Testis (tissue), 3 donors: ENCODE measurements around the gene TTC5. TPM values are rescaled to one million over a fixed set of nuclear protein-coding genes. Genes with fewer than 3 reads are reported as not detected.
A peak's percentile ranks its signal among the peaks of the same experiment; 100 is the strongest.
"Not testable (repeated sequence)": the region's sequence is repeated elsewhere in the genome, so short reads cannot be mapped to it uniquely, and the experiment has no call there.

Source experiments
- DNase-seq: peaks from one replicate; pipeline ENCODE4 v3.0.0-alpha.2; 2019
- H3K27ac ChIP-seq, 2 donors: fragments of 200-600 bp; sonication (generic); one replicate each; pipeline ENCODE4 v1.5.1; 2019
- H3K27me3 ChIP-seq: fragments of 200-600 bp; sonication (generic); one replicate; pipeline ENCODE4 v1.5.1; 2019
- H3K36me3 ChIP-seq: fragments of 200-600 bp; sonication (generic); one replicate; pipeline ENCODE4 v1.5.1; 2017; ENCODE audit warnings: low read depth; ENCODE audit errors: missing control alignments
- H3K4me1 ChIP-seq: fragments of 200-600 bp; sonication (generic); one replicate; pipeline ENCODE4 v1.5.1; 2019
- H3K4me3 ChIP-seq, 2 donors: fragments of 200-600 bp; sonication (generic); one replicate each; pipeline ENCODE4 v1.5.1; 2017 to 2019
- H3K9me3 ChIP-seq: fragments of 200-600 bp; sonication (generic); one replicate; pipeline ENCODE4 v1.5.1; 2017
- CTCF ChIP-seq, 3 experiments: fragments of 450-650 bp in 2 of 3; fragments of 200-600 bp in 1 of 3; sonication (generic) in 1 of 3; IDR thresholded peaks; one replicate each; pipeline ENCODE4 v1.5.1; 2016 to 2019; ENCODE audit warnings: antibody characterized with exemption in 3 of 3, mild to moderate bottlenecking in 2 of 3, moderate library complexity in 1 of 3
- POLR2A ChIP-seq: fragments of 450-650 bp; IDR thresholded peaks from one replicate; pipeline ENCODE4 v1.6.1; 2017; ENCODE audit warnings: antibody characterized with exemption, mild to moderate bottlenecking, moderate library complexity
- WGBS, 2 donors: methylation state at CpG; one replicate each; pipeline ENCODE4 v1.1.5; 2018; 5-methylcytosine and 5-hydroxymethylcytosine counted together
- intact Hi-C: fragments of 100-400 bp; cut with DNase I; formaldehyde crosslinking; loops from one replicate; pipeline ENCODE4 v1.15.1; 2023; ENCODE audit warnings: low total_unique reads
- polyA plus RNA-seq: library from polyadenylated mRNA; stranded (reverse); fragments of 350-450 nt; fragmentation: Illumina TruSeq; extraction: RNeasy Lipid Tissue Mini Kit (QIAGEN cat#74804); gene quantifications from one replicate; pipeline ENCODE4 v1.2.3, GENCODE V29; 2014; ENCODE audit warnings: low read depth, low replicate concordance; ENCODE audit not compliant: insufficient read depth
- total RNA-seq, 2 donors: library from RNA; depleted of rRNA; stranded (reverse); fragments of >200 nt; gene quantifications; one replicate each; pipeline ENCODE4 v1.2.3, GENCODE V29; 2016

The TTC5 gene
- total and polyA plus RNA-seq, 3 donors from 2014 or later = 20.4 to 36.6 (median 23.6) TPM

GRCh38 chr14:20314026-20314425 is 8.3 kb upstream of the TTC5 start:
- no peaks in the 10 kb centered on the region for H3K36me3 ChIP-seq
- H3K4me3 ChIP-seq = no peak overlapping the region
- no peaks in the 10 kb centered on the region for H3K27me3 ChIP-seq
- H3K4me1 ChIP-seq = no peaks in the 10 kb centered on the region
- intact Hi-C loops = no loop called here
- 82 to 89% methylated on average over 2 of the region's 2 CpGs for WGBS, 2 donors
- H3K27ac ChIP-seq = no peak overlapping the region
- DNase-seq = no peak
- no peaks in the 10 kb centered on the region for H3K9me3 ChIP-seq
- TF ChIP-seq CTCF (IDR thresholded peaks at IDR 0.05) (no peak), POLR2A (no peak)

GRCh38 chr14:20306079-20306423 is 300 bp upstream of the TTC5 start:
- Histone ChIP-seq H3K27ac (no peak overlapping the region), H3K4me1 (peaks cover 4% of the 10 kb centered on the region), H3K36me3 (no peaks in the 10 kb centered on the region), H3K9me3 (no peaks in the 10 kb centered on the region), H3K27me3 (no peaks in the 10 kb centered on the region), H3K4me3 (peak overlapping the region; percentile 67 to 88)
- DNase-seq = no peak
- WGBS, 2 donors = 83 to 93% methylated on average over 1 of the region's 1 CpG
- intact Hi-C loops = no loop called here
- TF ChIP-seq CTCF (IDR thresholded peaks at IDR 0.05) (no peak), POLR2A (no peak)

- H3K27me3 ChIP-seq = no peaks in the 10 kb centered on the region
- TF ChIP-seq CTCF (IDR thresholded peaks at IDR 0.05) (no peak), POLR2A (no peak)
- intact Hi-C loops = no loop called here
- H3K36me3 ChIP-seq = no peaks in the 10 kb centered on the region
- 87 to 93% methylated on average over 1 of the region's 1 CpG for whole genome bisulfite sequencing, 2 donors
- no peak overlapping the region for H3K4me3 ChIP-seq
- no peak overlapping the region for H3K27ac ChIP-seq
- peaks cover 4% of the 10 kb centered on the region for H3K4me1 ChIP-seq
- H3K9me3 ChIP-seq = no peaks in the 10 kb centered on the region
- no peak for DNase-seq
Observed at GRCh38 chr14:20302042-20302755, 3.6 kb downstream of the TTC5 start.

GRCh38 chr14:20295067-20295466 is 10.7 kb downstream of the TTC5 start:
- DNase-seq = no peak
- Histone ChIP-seq H3K27me3 (no peaks in the 10 kb centered on the region), H3K27ac (no peak overlapping the region), H3K36me3 (no peaks in the 10 kb centered on the region), H3K4me3 (no peak overlapping the region), H3K4me1 (no peaks in the 10 kb centered on the region), H3K9me3 (no peaks in the 10 kb centered on the region)
- TF ChIP-seq POLR2A = no peak
- no peak for TF ChIP-seq CTCF (IDR thresholded peaks at IDR 0.05)
- 83 to 95% methylated on average over 4 of the region's 4 CpGs for WGBS, 2 donors
- intact Hi-C loops = no loop called here

- Histone ChIP-seq H3K27ac (no peak overlapping the region), H3K4me1 (no peaks in the 10 kb centered on the region), H3K9me3 (no peaks in the 10 kb centered on the region), H3K27me3 (no peaks in the 10 kb centered on the region), H3K4me3 (no peak overlapping the region), H3K36me3 (no peaks in the 10 kb centered on the region)
- intact Hi-C loops = no loop called here
- no peak for DNase-seq
- 93 to 99% methylated on average over 2 of the region's 2 CpGs for WGBS, 2 donors
- TF ChIP-seq POLR2A (no peak), CTCF (IDR thresholded peaks at IDR 0.05) (no peak)
Observed at GRCh38 chr14:20294636-20295035, 11.1 kb downstream of the TTC5 start.

- 93 to 100% methylated on average over 1 of the region's 1 CpG for WGBS, 2 donors
- H3K36me3 ChIP-seq = not testable (repeated sequence)
Observed at GRCh38 chr14:20281998-20282397, 23.8 kb downstream of the TTC5 start.

GRCh38 chr14:20280265-20280664 is 25.5 kb downstream of the TTC5 start:
- intact Hi-C loops = not testable (repeated sequence)

More at GRCh38 chr14:20281998-20282397, 23.8 kb downstream of the TTC5 start:
- DNase-seq, H3K27ac ChIP-seq, H3K4me3 ChIP-seq, H3K27me3 ChIP-seq, intact Hi-C loops, H3K4me1 ChIP-seq, H3K9me3 ChIP-seq: not testable (repeated sequence)

More at GRCh38 chr14:20280265-20280664, 25.5 kb downstream of the TTC5 start:
- WGBS, 2 donors = 94 to 96% methylated on average over 6 to 7 of the region's 7 CpGs
- not testable (repeated sequence) for H3K36me3 ChIP-seq, H3K27ac ChIP-seq, DNase-seq, H3K27me3 ChIP-seq, H3K4me1 ChIP-seq, H3K4me3 ChIP-seq, H3K9me3 ChIP-seq
